ENCODE measurements around the gene SPACA9. TPM values are rescaled to one million over a fixed set of nuclear protein-coding genes. Genes with fewer than 3 reads are reported as not detected.

SPACA9 gene
- total RNA-seq, 2 experiments from 2014 or later: 2.5 to 2.9 TPM

DNA sequence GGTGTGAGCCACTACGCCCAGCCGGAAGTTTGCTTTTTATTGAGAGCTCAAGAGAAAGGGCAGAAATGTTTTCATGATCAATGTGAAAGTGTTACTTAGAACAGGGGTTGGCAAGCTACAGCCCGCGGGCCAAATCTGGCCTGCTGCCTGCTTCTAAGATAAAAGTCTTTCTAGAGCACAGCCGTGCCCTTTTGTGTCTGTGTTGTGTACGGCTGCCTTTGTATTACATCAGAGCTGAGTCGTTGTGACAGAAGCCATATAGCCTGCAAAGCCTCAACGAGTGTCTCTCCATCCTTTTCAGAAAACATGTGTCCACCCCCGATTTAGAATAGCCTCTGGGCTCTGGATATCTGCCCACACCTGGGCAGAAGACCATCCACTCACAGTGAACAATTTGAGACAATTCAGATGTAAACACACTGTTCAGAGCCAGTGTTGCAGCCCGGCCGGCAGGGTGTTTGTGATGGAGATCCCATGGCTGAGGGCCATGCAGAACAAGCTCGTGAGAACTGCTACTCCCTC lies 29.5 kb upstream of the SPACA9 start:
- Mint-ChIP-seq H3K27ac (peak overlapping the region; percentile 81), H3K27me3 (ENCODE audit: low read depth) (no peaks in the 10 kb centered on the region), H3K4me1 (ENCODE audit: low read depth) (peaks cover 19% of the 10 kb centered on the region), H3K9me3 (no peaks in the 10 kb centered on the region), H3K4me3 (peak overlapping the region; percentile 45), H3K36me3 (ENCODE audit: low read depth) (no peaks in the 10 kb centered on the region)
- intact Hi-C loops (cut with micrococcal nuclease): loop anchor here (5.0 kb wide), 1 partner anchor 123 kb away; no protein-coding TSS in a partner anchor
- CTCF ChIA-PET: interaction anchor here (0.6 to 3.3 kb wide), 4 partner anchors 52 to 341 kb away, joined by 3 to 16 read pairs (median 4); no protein-coding TSS in a partner anchor
- DNase-seq: peak; percentile 31

GRCh38 chr9:132853482-132853881 lies 25.2 kb upstream of the SPACA9 start:
- intact Hi-C loops (cut with micrococcal nuclease): no loop called here
- no peaks in the 10 kb centered on the region for H3K36me3 Mint-ChIP-seq (ENCODE audit: low read depth)
- no peaks in the 10 kb centered on the region for H3K27me3 Mint-ChIP-seq (ENCODE audit: low read depth)
- CTCF ChIA-PET: no interaction called here
- peaks cover 18% of the 10 kb centered on the region for H3K4me1 Mint-ChIP-seq (ENCODE audit: low read depth)
- no peak overlapping the region for H3K27ac Mint-ChIP-seq
- no peak overlapping the region for H3K4me3 Mint-ChIP-seq
- no peak for DNase-seq
- H3K9me3 Mint-ChIP-seq: no peaks in the 10 kb centered on the region

- no peak overlapping the region for H3K27ac Mint-ChIP-seq
- H3K36me3 Mint-ChIP-seq (ENCODE audit: low read depth): no peaks in the 10 kb centered on the region
- no peak overlapping the region for H3K4me3 Mint-ChIP-seq
- no peaks in the 10 kb centered on the region for H3K27me3 Mint-ChIP-seq (ENCODE audit: low read depth)
- CTCF ChIA-PET: no interaction called here
- no peak for DNase-seq
- H3K4me1 Mint-ChIP-seq (ENCODE audit: low read depth): peaks cover 8% of the 10 kb centered on the region
- H3K9me3 Mint-ChIP-seq: no peaks in the 10 kb centered on the region
- intact Hi-C loops (cut with micrococcal nuclease): no loop called here
Measured at GRCh38 chr9:132854832-132855231, 23.9 kb upstream of the SPACA9 start.

GRCh38 chr9:132855904-132856303 lies 22.8 kb upstream of the SPACA9 start:
- CTCF ChIA-PET: no interaction called here
- Mint-ChIP-seq H3K9me3 (no peaks in the 10 kb centered on the region), H3K36me3 (ENCODE audit: low read depth) (no peaks in the 10 kb centered on the region), H3K27me3 (ENCODE audit: low read depth) (no peaks in the 10 kb centered on the region), H3K4me3 (no peak overlapping the region), H3K4me1 (ENCODE audit: low read depth) (peaks cover 4% of the 10 kb centered on the region), H3K27ac (no peak overlapping the region)
- DNase-seq: no peak
- intact Hi-C loops (cut with micrococcal nuclease): no loop called here

DNA sequence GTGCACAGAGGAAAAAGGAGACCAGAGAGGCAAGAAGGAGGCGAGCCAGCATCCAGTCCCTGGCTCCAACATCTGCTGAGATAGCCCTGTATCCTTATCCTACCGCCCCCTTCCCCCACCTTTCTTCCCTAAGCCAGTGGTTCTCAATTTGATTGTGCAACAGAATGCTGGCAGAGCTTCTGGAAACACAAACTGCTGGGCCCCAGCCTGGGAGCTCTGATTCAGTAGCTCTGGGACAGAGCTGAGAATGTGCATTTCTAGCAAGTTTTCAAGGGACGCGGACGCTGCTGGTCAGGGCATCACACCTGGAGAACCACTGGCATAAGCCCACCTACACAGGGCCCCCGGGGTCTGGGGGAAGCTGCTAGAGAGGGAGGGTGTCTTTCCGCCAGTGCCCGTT lies 21.7 kb upstream of the SPACA9 start:
- Mint-ChIP-seq H3K4me3 (no peak overlapping the region), H3K36me3 (ENCODE audit: low read depth) (no peaks in the 10 kb centered on the region), H3K27me3 (ENCODE audit: low read depth) (no peaks in the 10 kb centered on the region), H3K4me1 (ENCODE audit: low read depth) (no peaks in the 10 kb centered on the region), H3K9me3 (no peaks in the 10 kb centered on the region), H3K27ac (no peak overlapping the region)
- DNase-seq: no peak
- intact Hi-C loops (cut with micrococcal nuclease): no loop called here
- CTCF ChIA-PET: interaction anchor here (0.7 kb wide), 1 partner anchor 44 kb away, joined by 5 read pairs; no protein-coding TSS in a partner anchor

DNA sequence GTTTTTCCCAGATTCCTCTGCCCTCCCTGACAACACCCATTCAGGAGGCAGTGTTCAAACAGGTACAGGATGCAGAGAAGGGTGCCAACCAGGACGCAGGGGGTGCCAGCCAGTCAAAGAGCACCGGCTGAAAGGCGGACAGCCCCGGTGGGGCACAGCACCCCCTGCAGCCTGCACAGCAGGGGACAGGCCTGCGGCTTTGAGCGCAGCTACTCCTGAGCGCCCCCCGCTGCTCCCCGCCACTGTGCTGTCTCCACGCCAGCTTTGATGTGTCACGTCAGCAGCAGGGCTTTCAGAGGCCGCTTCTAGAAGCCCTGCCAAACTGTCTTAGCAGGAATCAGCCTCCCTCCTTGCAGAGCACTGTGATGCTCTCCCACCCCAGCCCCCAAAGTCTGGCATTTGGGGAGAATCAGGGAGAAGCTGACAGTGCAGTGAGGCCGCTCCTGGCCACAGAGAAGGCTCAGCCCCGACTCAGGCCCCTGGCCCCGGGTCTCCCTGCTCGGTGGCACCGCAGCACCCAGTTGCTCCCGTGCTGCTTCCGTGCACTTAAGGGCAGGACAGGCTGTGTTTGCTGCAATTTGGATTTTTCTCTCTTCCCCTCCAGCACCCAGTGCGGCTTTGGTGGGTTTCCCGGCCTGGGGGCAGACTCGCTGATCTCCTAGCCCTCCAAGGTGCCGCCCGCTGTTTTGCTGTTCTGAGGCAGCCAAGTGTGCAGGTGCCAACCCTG lies 20.9 kb upstream of the SPACA9 start:
- Mint-ChIP-seq H3K4me1 (ENCODE audit: low read depth) (peaks cover 1% of the 10 kb centered on the region), H3K27me3 (ENCODE audit: low read depth) (no peaks in the 10 kb centered on the region), H3K36me3 (ENCODE audit: low read depth) (no peaks in the 10 kb centered on the region), H3K9me3 (no peaks in the 10 kb centered on the region), H3K4me3 (no peak overlapping the region), H3K27ac (no peak overlapping the region)
- DNase-seq: no peak
- intact Hi-C loops (cut with micrococcal nuclease): no loop called here
- CTCF ChIA-PET: no interaction called here

- CTCF ChIA-PET: interaction anchor here (0.6 to 0.7 kb wide), 2 partner anchors 30 to 51 kb away, joined by 3 to 4 read pairs; no protein-coding TSS in a partner anchor
- H3K27ac Mint-ChIP-seq: no peak overlapping the region
- DNase-seq: no peak
- H3K27me3 Mint-ChIP-seq (ENCODE audit: low read depth): no peaks in the 10 kb centered on the region
- no peak overlapping the region for H3K4me3 Mint-ChIP-seq
- H3K9me3 Mint-ChIP-seq: no peaks in the 10 kb centered on the region
- intact Hi-C loops (cut with micrococcal nuclease): no loop called here
- peaks cover 1% of the 10 kb centered on the region for H3K4me1 Mint-ChIP-seq (ENCODE audit: low read depth)
- no peaks in the 10 kb centered on the region for H3K36me3 Mint-ChIP-seq (ENCODE audit: low read depth)
Measured at GRCh38 chr9:132858751-132859150, 19.9 kb upstream of the SPACA9 start.

DNA sequence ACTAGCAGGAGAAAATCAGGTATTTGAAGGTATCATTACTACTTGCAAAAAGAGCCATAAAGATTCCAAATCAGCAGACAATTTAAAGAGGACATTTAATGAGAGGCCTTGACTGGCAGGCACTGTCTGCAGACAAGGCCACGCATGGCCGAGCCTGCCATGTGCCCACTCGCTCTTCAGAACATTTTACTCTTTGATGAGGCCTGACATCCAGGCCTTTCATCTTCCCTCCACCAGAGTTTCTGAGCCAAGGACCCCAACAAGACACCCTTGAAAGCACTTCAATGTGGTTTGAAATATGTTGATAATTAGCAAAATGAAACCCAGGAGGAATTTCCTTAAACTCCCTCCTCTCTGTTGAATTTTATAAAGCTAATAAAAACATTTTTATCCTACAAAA lies 17.0 kb upstream of the SPACA9 start:
- intact Hi-C loops (cut with micrococcal nuclease): no loop called here
- Mint-ChIP-seq H3K4me1 (ENCODE audit: low read depth) (peaks cover 1% of the 10 kb centered on the region), H3K4me3 (no peak overlapping the region), H3K27me3 (ENCODE audit: low read depth) (no peaks in the 10 kb centered on the region), H3K9me3 (no peaks in the 10 kb centered on the region), H3K27ac (no peak overlapping the region), H3K36me3 (ENCODE audit: low read depth) (no peaks in the 10 kb centered on the region)
- DNase-seq: no peak
- CTCF ChIA-PET: no interaction called here

DNA sequence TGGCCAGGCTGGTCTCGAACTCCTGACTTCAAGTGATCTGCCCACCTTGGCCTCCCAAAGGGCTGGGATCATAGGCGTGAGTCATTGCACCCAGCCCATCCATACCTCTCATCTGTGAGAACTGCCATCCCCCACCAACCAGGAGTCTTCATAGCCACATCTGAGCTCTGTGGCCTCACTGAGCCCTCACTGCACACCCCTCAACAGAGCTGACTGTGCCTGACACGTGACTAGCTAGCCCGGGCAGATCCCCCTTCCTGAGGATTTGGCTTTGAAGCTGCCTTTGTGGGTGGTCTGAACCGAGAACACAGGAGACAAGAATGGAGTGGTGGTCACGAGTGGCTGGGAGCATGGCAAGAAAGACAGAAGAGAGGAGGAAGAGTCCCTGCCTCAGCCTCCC lies 16.2 kb upstream of the SPACA9 start:
- DNase-seq: no peak

DNA sequence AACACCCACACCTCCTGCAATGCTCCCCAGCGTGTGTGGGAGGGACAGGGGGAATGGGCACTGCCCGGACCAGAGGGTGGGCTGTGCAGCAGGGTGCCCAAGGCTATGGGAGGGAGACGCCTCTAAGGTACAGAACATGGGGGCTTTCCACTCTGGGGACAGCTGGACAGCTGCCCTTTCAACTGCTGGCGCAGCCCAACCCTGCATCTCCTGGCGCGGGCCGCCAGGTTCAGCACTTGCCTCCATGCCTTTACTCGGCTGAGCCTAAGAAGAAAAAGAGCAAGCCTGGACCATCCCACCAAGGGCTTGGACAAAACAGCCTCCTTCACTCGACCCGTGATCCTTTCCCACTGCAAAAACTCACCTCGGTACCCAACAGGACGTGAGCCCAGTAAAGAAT lies 15.6 kb upstream of the SPACA9 start:
- intact Hi-C loops (cut with micrococcal nuclease): no loop called here
- no peak overlapping the region for H3K27ac Mint-ChIP-seq
- no peak for DNase-seq
- H3K4me3 Mint-ChIP-seq: no peak overlapping the region
- CTCF ChIA-PET: no interaction called here
- no peaks in the 10 kb centered on the region for H3K27me3 Mint-ChIP-seq (ENCODE audit: low read depth)
- no peaks in the 10 kb centered on the region for H3K36me3 Mint-ChIP-seq (ENCODE audit: low read depth)
- H3K4me1 Mint-ChIP-seq (ENCODE audit: low read depth): peaks cover 1% of the 10 kb centered on the region
- no peaks in the 10 kb centered on the region for H3K9me3 Mint-ChIP-seq

More for the DNA sequence above, 16.2 kb upstream of the SPACA9 start:
- no peak overlapping the region for H3K27ac Mint-ChIP-seq
- no peaks in the 10 kb centered on the region for H3K9me3 Mint-ChIP-seq
- CTCF ChIA-PET: interaction anchor here (0.6 kb wide), 1 partner anchor 497 kb away, joined by 3 read pairs; no protein-coding TSS in a partner anchor
- no peaks in the 10 kb centered on the region for H3K27me3 Mint-ChIP-seq (ENCODE audit: low read depth)
- H3K4me3 Mint-ChIP-seq: no peak overlapping the region
- H3K4me1 Mint-ChIP-seq (ENCODE audit: low read depth): peaks cover 1% of the 10 kb centered on the region
- no peaks in the 10 kb centered on the region for H3K36me3 Mint-ChIP-seq (ENCODE audit: low read depth)
- intact Hi-C loops (cut with micrococcal nuclease): no loop called here

GRCh38 chr9:132864277-132864676 lies 14.4 kb upstream of the SPACA9 start:
- intact Hi-C loops (cut with micrococcal nuclease): no loop called here
- no peak overlapping the region for H3K4me3 Mint-ChIP-seq
- no peaks in the 10 kb centered on the region for H3K27me3 Mint-ChIP-seq (ENCODE audit: low read depth)
- H3K9me3 Mint-ChIP-seq: no peaks in the 10 kb centered on the region
- CTCF ChIA-PET: no interaction called here
- H3K4me1 Mint-ChIP-seq (ENCODE audit: low read depth): peaks cover 1% of the 10 kb centered on the region
- no peaks in the 10 kb centered on the region for H3K36me3 Mint-ChIP-seq (ENCODE audit: low read depth)
- no peak for DNase-seq
- no peak overlapping the region for H3K27ac Mint-ChIP-seq

- no peak for DNase-seq
- no peaks in the 10 kb centered on the region for H3K9me3 Mint-ChIP-seq
- H3K36me3 Mint-ChIP-seq (ENCODE audit: low read depth): no peaks in the 10 kb centered on the region
- peaks cover 1% of the 10 kb centered on the region for H3K4me1 Mint-ChIP-seq (ENCODE audit: low read depth)
- H3K27ac Mint-ChIP-seq: no peak overlapping the region
- intact Hi-C loops (cut with micrococcal nuclease): no loop called here
- no peak overlapping the region for H3K4me3 Mint-ChIP-seq
- CTCF ChIA-PET: no interaction called here
- no peaks in the 10 kb centered on the region for H3K27me3 Mint-ChIP-seq (ENCODE audit: low read depth)
Measured at GRCh38 chr9:132864691-132865090, 14.0 kb upstream of the SPACA9 start.

- CTCF ChIA-PET: interaction anchor here (1.1 kb wide), 1 partner anchor 35 kb away, joined by 4 read pairs; no protein-coding TSS in a partner anchor
- Mint-ChIP-seq H3K9me3 (no peaks in the 10 kb centered on the region), H3K36me3 (ENCODE audit: low read depth) (no peaks in the 10 kb centered on the region), H3K27me3 (ENCODE audit: low read depth) (no peaks in the 10 kb centered on the region), H3K4me1 (ENCODE audit: low read depth) (peaks cover 1% of the 10 kb centered on the region), H3K4me3 (no peak overlapping the region), H3K27ac (no peak overlapping the region)
- intact Hi-C loops (cut with micrococcal nuclease): no loop called here
- no peak for DNase-seq
Measured at GRCh38 chr9:132866898-132867297, 11.8 kb upstream of the SPACA9 start.

All from activated naive CD4-positive, alpha-beta T cell treated with anti-CD3 and anti-CD28 coated beads for 36 hours (primary cell).